Measurements from ENCODE around the gene CNGA3. TPM values are rescaled to one million over a fixed set of nuclear protein-coding genes. Genes with fewer than 3 reads are reported as not detected.

CNGA3 gene
- total RNA-seq, 1 experiment from 2014 or later = not detected

DNA sequence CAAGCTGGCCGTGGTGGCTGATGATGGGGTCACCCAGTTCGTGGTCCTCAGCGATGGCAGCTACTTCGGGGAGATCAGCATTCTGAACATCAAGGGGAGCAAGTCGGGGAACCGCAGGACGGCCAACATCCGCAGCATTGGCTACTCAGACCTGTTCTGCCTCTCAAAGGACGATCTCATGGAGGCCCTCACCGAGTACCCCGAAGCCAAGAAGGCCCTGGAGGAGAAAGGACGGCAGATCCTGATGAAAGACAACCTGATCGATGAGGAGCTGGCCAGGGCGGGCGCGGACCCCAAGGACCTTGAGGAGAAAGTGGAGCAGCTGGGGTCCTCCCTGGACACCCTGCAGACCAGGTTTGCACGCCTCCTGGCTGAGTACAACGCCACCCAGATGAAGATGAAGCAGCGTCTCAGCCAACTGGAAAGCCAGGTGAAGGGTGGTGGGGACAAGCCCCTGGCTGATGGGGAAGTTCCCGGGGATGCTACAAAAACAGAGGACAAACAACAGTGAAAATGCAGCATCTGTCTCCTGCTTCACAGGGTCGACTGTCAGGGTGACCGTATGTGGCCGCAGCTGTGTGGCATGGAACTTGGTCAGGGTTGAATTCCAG, 50.6 kb downstream of the CNGA3 start:
- Histone ChIP-seq H4K20me1 (ENCODE audit: control insufficient read depth, insufficient read depth, insufficient read length) (no peaks in the 10 kb centered on the region), H3K27me3 (ENCODE audit: insufficient read depth, low read length) (no peaks in the 10 kb centered on the region), H3T11ph (ENCODE audit: low read length) (no peak overlapping the region), H3K56ac (ENCODE audit: insufficient read length, low read depth, low read length) (no peak overlapping the region), H4K5ac (ENCODE audit: insufficient read length, low read depth, low read length) (no peak overlapping the region), H3K23ac (ENCODE audit: insufficient read length, low read depth, low read length) (no peak overlapping the region), H3K14ac (ENCODE audit: insufficient read depth, low read length) (no peak overlapping the region), H2BK5ac (ENCODE audit: insufficient read length, low read length) (no peak overlapping the region), H2BK20ac (ENCODE audit: low read depth, low read length, poor library complexity, severe bottlenecking) (no peak overlapping the region), H3K9me3 (ENCODE audit: control insufficient read depth, low read depth, low read length) (no peaks in the 10 kb centered on the region), H3K4me2 (ENCODE audit: insufficient read depth, insufficient read length, low read length) (no peak overlapping the region), H3K9ac (ENCODE audit: extremely low read depth, insufficient read length, low read length) (no peak overlapping the region), H4K8ac (replicated peaks; ENCODE audit: insufficient read length, low read depth, low read length) (no peak overlapping the region), H2BK12ac (ENCODE audit: insufficient read length, low read depth, low read length) (no peak overlapping the region), H2AFZ (ENCODE audit: low read length) (no peak overlapping the region), H2AK5ac (ENCODE audit: insufficient read length, low read length) (no peak overlapping the region), H3K4me1 (ENCODE audit: insufficient read depth, low read length) (no peaks in the 10 kb centered on the region), H2BK120ac (ENCODE audit: low read depth, low read length, poor library complexity, severe bottlenecking) (no peak overlapping the region), H3K4ac (ENCODE audit: low read depth, low read length) (no peak overlapping the region), H3K18ac (ENCODE audit: insufficient read length, low read depth, low read length) (no peak overlapping the region), H4K91ac (ENCODE audit: insufficient read length, low read depth, low read length) (no peak overlapping the region), H3K27ac (ENCODE audit: insufficient read length, low read depth, low read length) (no peak overlapping the region), H3K79me2 (ENCODE audit: insufficient read depth, low read length) (no peaks in the 10 kb centered on the region), H3K23me2 (ENCODE audit: insufficient read length, low read depth, low read length, poor library complexity, severe bottlenecking) (no peaks in the 10 kb centered on the region), H2BK15ac (ENCODE audit: low read depth, low read length) (no peak overlapping the region), H3K79me1 (ENCODE audit: insufficient read depth, low read depth, low read length, poor library complexity, severe bottlenecking) (no peaks in the 10 kb centered on the region)
- no CpG with 5 or more reads among the region's 23 CpGs for WGBS (ENCODE audit: extremely low coverage, insufficient read length, low lambda C conversion rate)
- no peaks in the 10 kb centered on the region; a peak in 2 of 7 replicates for H3K36me3 Mint-ChIP-seq (ENCODE audit: insufficient read depth in 1 of 3, low read depth in 3 of 3)
- H3K4me3 Mint-ChIP-seq = no peak overlapping the region
- no peak overlapping the region; a peak in 1 of 7 replicates for H3K27ac Mint-ChIP-seq
- peaks cover 8 to 9% of the 10 kb centered on the region in 2 experiments for H3K4me1 Mint-ChIP-seq
- H3K9me3 Mint-ChIP-seq = peaks cover 1 to 6% of the 10 kb centered on the region in 2 experiments; a peak in 3 of 5 replicates
- H3K27me3 Mint-ChIP-seq (ENCODE audit: low read depth) = peaks cover 15% of the 10 kb centered on the region
- DNase-seq = no peak
- TF ChIP-seq, protein P1, sequence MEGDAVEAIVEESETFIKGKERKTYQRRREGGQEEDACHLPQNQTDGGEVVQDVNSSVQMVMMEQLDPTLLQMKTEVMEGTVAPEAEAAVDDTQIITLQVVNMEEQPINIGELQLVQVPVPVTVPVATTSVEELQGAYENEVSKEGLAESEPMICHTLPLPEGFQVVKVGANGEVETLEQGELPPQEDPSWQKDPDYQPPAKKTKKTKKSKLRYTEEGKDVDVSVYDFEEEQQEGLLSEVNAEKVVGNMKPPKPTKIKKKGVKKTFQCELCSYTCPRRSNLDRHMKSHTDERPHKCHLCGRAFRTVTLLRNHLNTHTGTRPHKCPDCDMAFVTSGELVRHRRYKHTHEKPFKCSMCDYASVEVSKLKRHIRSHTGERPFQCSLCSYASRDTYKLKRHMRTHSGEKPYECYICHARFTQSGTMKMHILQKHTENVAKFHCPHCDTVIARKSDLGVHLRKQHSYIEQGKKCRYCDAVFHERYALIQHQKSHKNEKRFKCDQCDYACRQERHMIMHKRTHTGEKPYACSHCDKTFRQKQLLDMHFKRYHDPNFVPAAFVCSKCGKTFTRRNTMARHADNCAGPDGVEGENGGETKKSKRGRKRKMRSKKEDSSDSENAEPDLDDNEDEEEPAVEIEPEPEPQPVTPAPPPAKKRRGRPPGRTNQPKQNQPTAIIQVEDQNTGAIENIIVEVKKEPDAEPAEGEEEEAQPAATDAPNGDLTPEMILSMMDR (conservative IDR thresholded peaks at IDR 0.05) = no peak
